ENCODE data around the gene AQP2. TPM values are rescaled to one million over a fixed set of nuclear protein-coding genes. Genes with fewer than 3 reads are reported as not detected.

The AQP2 gene
- total RNA-seq, 2 donors from 2014 or later: not detected

DNA sequence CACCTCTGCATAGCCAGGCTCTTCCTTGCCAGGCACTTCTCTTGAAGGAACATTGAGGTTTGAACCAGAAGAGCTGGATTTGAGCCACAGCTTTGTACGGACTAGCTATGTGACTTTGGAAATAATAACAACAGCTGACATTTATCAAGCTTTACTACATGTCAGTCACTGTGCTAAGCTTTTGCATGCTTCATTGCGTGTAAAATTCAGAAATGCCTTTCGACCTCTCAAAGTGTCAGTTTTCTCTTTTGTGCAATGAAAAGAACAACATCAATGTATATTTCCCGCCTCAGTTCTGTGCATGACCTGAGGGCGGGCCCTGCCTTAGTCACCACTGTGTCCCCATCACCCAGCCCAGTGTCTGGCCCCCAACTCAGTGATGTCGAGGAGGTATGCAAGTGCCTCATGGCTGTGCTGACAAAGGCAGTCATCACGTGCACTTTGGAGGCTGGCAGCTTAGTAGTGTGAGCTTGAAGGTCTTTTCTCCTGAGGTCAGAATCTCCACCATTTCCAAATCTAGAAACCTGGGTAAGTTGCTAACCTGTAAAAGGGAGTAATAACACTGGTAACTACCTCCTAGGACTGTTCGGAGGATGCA lies 17.9 kb upstream of the AQP2 start:
- Histone ChIP-seq H3K4me3 (ENCODE audit: low read length) (no peak overlapping the region), H3K27me3 (ENCODE audit: control insufficient read depth, insufficient read depth, low read length, poor library complexity, severe bottlenecking) (peaks cover 12% of the 10 kb centered on the region), H3K9me3 (ENCODE audit: control insufficient read depth, low read length) (no peaks in the 10 kb centered on the region), H3K4me1 (ENCODE audit: control insufficient read depth, insufficient read depth, low read length) (no peaks in the 10 kb centered on the region), H3K36me3 (ENCODE audit: control insufficient read depth, insufficient read depth, low read length) (no peaks in the 10 kb centered on the region), H3K9ac (ENCODE audit: extremely low read depth, low read length, poor library complexity, severe bottlenecking) (no peak overlapping the region), H3K27ac (ENCODE audit: low read depth, low read length) (no peak overlapping the region)
- Mint-ChIP-seq H3K27ac (no peak overlapping the region), H3K36me3 (ENCODE audit: low read depth) (no peaks in the 10 kb centered on the region), H3K27me3 (ENCODE audit: insufficient read depth) (peaks cover 22% of the 10 kb centered on the region), H3K4me3 (no peak overlapping the region), H3K4me1 (no peaks in the 10 kb centered on the region), H3K9me3 (no peaks in the 10 kb centered on the region)
- WGBS, 2 experiments (ENCODE audit: insufficient coverage in 1 of 2, insufficient read length in 1 of 2): 90 to 91% methylated on average over 5 to 8 of the region's 8 CpGs
- DNase-seq: peak; percentile 41
- TF ChIP-seq, protein P1, sequence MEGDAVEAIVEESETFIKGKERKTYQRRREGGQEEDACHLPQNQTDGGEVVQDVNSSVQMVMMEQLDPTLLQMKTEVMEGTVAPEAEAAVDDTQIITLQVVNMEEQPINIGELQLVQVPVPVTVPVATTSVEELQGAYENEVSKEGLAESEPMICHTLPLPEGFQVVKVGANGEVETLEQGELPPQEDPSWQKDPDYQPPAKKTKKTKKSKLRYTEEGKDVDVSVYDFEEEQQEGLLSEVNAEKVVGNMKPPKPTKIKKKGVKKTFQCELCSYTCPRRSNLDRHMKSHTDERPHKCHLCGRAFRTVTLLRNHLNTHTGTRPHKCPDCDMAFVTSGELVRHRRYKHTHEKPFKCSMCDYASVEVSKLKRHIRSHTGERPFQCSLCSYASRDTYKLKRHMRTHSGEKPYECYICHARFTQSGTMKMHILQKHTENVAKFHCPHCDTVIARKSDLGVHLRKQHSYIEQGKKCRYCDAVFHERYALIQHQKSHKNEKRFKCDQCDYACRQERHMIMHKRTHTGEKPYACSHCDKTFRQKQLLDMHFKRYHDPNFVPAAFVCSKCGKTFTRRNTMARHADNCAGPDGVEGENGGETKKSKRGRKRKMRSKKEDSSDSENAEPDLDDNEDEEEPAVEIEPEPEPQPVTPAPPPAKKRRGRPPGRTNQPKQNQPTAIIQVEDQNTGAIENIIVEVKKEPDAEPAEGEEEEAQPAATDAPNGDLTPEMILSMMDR (conservative IDR thresholded peaks at IDR 0.05): no peak

DNA sequence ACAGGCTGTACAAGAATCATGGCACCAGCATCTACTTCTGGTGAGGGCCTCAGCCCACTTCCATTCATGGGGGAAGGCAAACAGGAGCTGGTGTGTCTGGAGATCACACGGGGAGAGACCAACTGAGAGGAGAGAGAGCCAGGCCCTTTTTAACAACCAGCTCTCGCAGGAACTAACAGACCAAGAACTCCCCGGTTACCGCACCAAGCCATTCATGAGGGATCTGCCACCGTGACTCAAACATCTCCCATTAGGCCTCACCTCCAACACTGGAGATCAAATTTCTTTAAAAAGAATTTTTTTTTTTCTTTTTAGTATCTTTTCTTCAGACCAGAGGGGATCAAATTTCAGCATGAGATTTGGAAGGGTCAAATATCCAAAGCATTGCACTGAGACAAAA lies 16.7 kb upstream of the AQP2 start:
- no peaks in the 10 kb centered on the region for H3K4me1 ChIP-seq (ENCODE audit: control insufficient read depth, insufficient read depth, low read length)
- TF ChIP-seq, protein P1 (conservative IDR thresholded peaks at IDR 0.05): no peak
- no peaks in the 10 kb centered on the region for H3K4me1 Mint-ChIP-seq
- peaks cover 10% of the 10 kb centered on the region for H3K27me3 Mint-ChIP-seq (ENCODE audit: insufficient read depth)
- H3K27ac ChIP-seq (ENCODE audit: low read depth, low read length): no peak overlapping the region
- H3K9ac ChIP-seq (ENCODE audit: extremely low read depth, low read length, poor library complexity, severe bottlenecking): no peak overlapping the region
- H3K27me3 ChIP-seq (ENCODE audit: control insufficient read depth, insufficient read depth, low read length, poor library complexity, severe bottlenecking): peaks cover 12% of the 10 kb centered on the region
- no peaks in the 10 kb centered on the region for H3K9me3 Mint-ChIP-seq
- no peak overlapping the region for H3K4me3 ChIP-seq (ENCODE audit: low read length)
- H3K9me3 ChIP-seq (ENCODE audit: control insufficient read depth, low read length): no peaks in the 10 kb centered on the region
- H3K36me3 ChIP-seq (ENCODE audit: control insufficient read depth, insufficient read depth, low read length): no peaks in the 10 kb centered on the region
- H3K36me3 Mint-ChIP-seq (ENCODE audit: low read depth): no peaks in the 10 kb centered on the region
- WGBS, 2 experiments (ENCODE audit: insufficient coverage in 1 of 2, insufficient read length in 1 of 2): 68 to 82% methylated on average over 5 of the region's 5 CpGs
- no peak for DNase-seq
- no peak overlapping the region for H3K27ac Mint-ChIP-seq
- H3K4me3 Mint-ChIP-seq: no peak overlapping the region

DNA sequence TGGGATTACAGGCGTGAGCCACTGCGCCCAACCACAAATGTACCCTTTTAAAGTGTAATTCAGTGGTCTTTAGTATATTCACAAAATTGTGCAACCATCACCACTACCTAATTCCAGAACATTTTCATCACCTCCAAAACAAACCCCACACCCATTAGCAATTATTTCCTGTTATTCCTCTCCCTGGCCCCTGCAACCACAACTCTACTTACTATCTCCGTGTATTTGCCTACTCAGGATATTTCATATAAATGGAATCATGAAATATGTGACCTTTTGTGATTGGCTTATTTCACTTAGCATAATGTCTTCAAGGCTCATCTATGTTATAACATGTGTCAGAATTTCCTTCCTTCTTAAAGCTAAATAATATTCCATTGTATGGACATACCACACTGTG lies 16.0 kb upstream of the AQP2 start:
- Histone ChIP-seq H3K27me3 (ENCODE audit: control insufficient read depth, insufficient read depth, low read length, poor library complexity, severe bottlenecking) (peaks cover 7% of the 10 kb centered on the region), H3K4me1 (ENCODE audit: control insufficient read depth, insufficient read depth, low read length) (peaks cover 3% of the 10 kb centered on the region), H3K4me3 (ENCODE audit: low read length) (no peak overlapping the region), H3K27ac (ENCODE audit: low read depth, low read length) (no peak overlapping the region), H3K36me3 (ENCODE audit: control insufficient read depth, insufficient read depth, low read length) (no peaks in the 10 kb centered on the region), H3K9ac (ENCODE audit: extremely low read depth, low read length, poor library complexity, severe bottlenecking) (no peak overlapping the region), H3K9me3 (ENCODE audit: control insufficient read depth, low read length) (no peaks in the 10 kb centered on the region)
- DNase-seq: no peak
- Mint-ChIP-seq H3K27me3 (ENCODE audit: insufficient read depth) (peaks cover 6% of the 10 kb centered on the region), H3K36me3 (ENCODE audit: low read depth) (no peaks in the 10 kb centered on the region), H3K9me3 (no peaks in the 10 kb centered on the region), H3K4me1 (no peaks in the 10 kb centered on the region), H3K4me3 (no peak overlapping the region), H3K27ac (no peak overlapping the region)
- 80 to 92% methylated on average over 1 to 3 of the region's 3 CpGs for WGBS, 2 experiments (ENCODE audit: insufficient coverage in 1 of 2, insufficient read length in 1 of 2)
- TF ChIP-seq, protein P1 (conservative IDR thresholded peaks at IDR 0.05): no peak
